GM23338 (cell line): ENCODE measurements around the gene CERS5. TPM values are rescaled to one million over a fixed set of nuclear protein-coding genes. Genes with fewer than 3 reads are reported as not detected.

Experiments used
- ATAC-seq: fragments of 200-7000 bp; cut with Tn5 transposase; 3 replicates; pipeline ENCODE4 v1.9.1; 2020
- DNase-seq: peaks from one replicate; pipeline ENCODE4 v3.0.0-alpha.2; 2015; ENCODE audit warnings: low spot score
- H2AFZ ChIP-seq: fragments of 200-600 bp; sonication (generic); 2 replicates; pipeline ENCODE4 v1.8.0; 2016; ENCODE audit warnings: antibody characterized with exemption, mild to moderate bottlenecking, moderate library complexity
- H3F3A ChIP-seq: fragments of 200-600 bp; sonication (generic); replicated peaks from 2 replicates; pipeline ENCODE4 v1.8.0; 2017; ENCODE audit warnings: antibody characterized with exemption, mixed run types, low read depth
- H3K27ac ChIP-seq: fragments of 200-600 bp; sonication (generic); 2 replicates; pipeline ENCODE4 v1.6.1; 2016; ENCODE audit warnings: low read depth
- H3K27me3 ChIP-seq: fragments of 200-600 bp; sonication (generic); 2 replicates; pipeline ENCODE4 v1.8.0; 2016; ENCODE audit warnings: mild to moderate bottlenecking, mixed run types, moderate library complexity; ENCODE audit not compliant: insufficient read depth
- H3K36me3 ChIP-seq: fragments of 200-600 bp; sonication (generic); 2 replicates; pipeline ENCODE4 v1.8.0; 2016; ENCODE audit warnings: mild to moderate bottlenecking; ENCODE audit not compliant: insufficient read depth
- H3K4me1 ChIP-seq: fragments of 200-600 bp; sonication (generic); 2 replicates; pipeline ENCODE4 v1.8.0; 2016; ENCODE audit warnings: mild to moderate bottlenecking, moderate library complexity; ENCODE audit not compliant: insufficient read depth
- H3K4me2 ChIP-seq: fragments of 200-600 bp; sonication (generic); 2 replicates; pipeline ENCODE4 v1.7.1; 2017; ENCODE audit warnings: mixed run types
- H3K4me3 ChIP-seq: fragments of 200-600 bp; sonication (generic); 2 replicates; pipeline ENCODE4 v1.6.1; 2016; ENCODE audit warnings: mixed run types
- H3K79me2 ChIP-seq: fragments of 200-600 bp; sonication (generic); replicated peaks from 2 replicates; pipeline ENCODE4 v1.8.0; 2017; ENCODE audit warnings: mild to moderate bottlenecking; ENCODE audit not compliant: insufficient read depth
- H3K9me2 ChIP-seq: fragments of 200-600 bp; sonication (generic); 2 replicates; pipeline ENCODE4 v1.8.0; 2017; ENCODE audit not compliant: insufficient read depth
- H4K20me1 ChIP-seq: fragments of 200-600 bp; sonication (generic); replicated peaks from 2 replicates; pipeline ENCODE4 v1.8.0; 2017; ENCODE audit warnings: mild to moderate bottlenecking; ENCODE audit not compliant: insufficient read depth
- H3K27ac Mint-ChIP-seq: 2 replicates; pipeline ENCODE4 v1.8.0; 2020; ENCODE audit warnings: inconsistent platforms, mild to moderate bottlenecking, moderate library complexity, mixed read lengths
- H3K27me3 Mint-ChIP-seq: 3 replicates; pipeline ENCODE4 v1.8.0; 2022; ENCODE audit warnings: low read depth, mild to moderate bottlenecking, moderate library complexity, mixed read lengths, inconsistent platforms; ENCODE audit not compliant: insufficient read depth, poor library complexity
- H3K36me3 Mint-ChIP-seq: 3 replicates; pipeline ENCODE4 v1.8.0; 2021; ENCODE audit warnings: low read depth, mild to moderate bottlenecking, inconsistent platforms, moderate library complexity, mixed read lengths
- H3K4me1 Mint-ChIP-seq: 3 replicates; pipeline ENCODE4 v1.8.0; 2020; ENCODE audit warnings: mild to moderate bottlenecking, inconsistent platforms, mixed read lengths
- H3K4me3 Mint-ChIP-seq: 3 replicates; pipeline ENCODE4 v1.8.0; 2021; ENCODE audit warnings: moderate library complexity, mild to moderate bottlenecking, inconsistent platforms, mixed read lengths
- H3K9me3 Mint-ChIP-seq: 3 replicates; pipeline ENCODE4 v1.8.0; 2020; ENCODE audit warnings: moderate library complexity, mild to moderate bottlenecking, inconsistent platforms, mixed read lengths
- CREB1 ChIP-seq: fragments of 250-450 bp; sonication (Bioruptor Pico); IDR thresholded peaks from 2 replicates; pipeline ENCODE4 v1.5.0; 2020; ENCODE audit warnings: low read depth, mild to moderate bottlenecking, moderate library complexity
- EZH2 ChIP-seq: fragments of 200-600 bp; sonication (generic); IDR thresholded peaks from one replicate; pipeline ENCODE4 v1.8.0; 2017; ENCODE audit warnings: antibody characterized with exemption, mild to moderate bottlenecking, low read depth; ENCODE audit not compliant: unreplicated experiment
- EZH2phosphoT487 ChIP-seq: fragments of 200-600 bp; sonication (generic); IDR thresholded peaks from one replicate; pipeline ENCODE4 v1.8.1; 2018; ENCODE audit warnings: antibody characterized with exemption; ENCODE audit not compliant: unreplicated experiment
- NANOG ChIP-seq: IDR thresholded peaks from 2 replicates; pipeline ENCODE4 v1.6.1; 2016; ENCODE audit warnings: antibody characterized with exemption, borderline replicate concordance
- REST ChIP-seq: IDR thresholded peaks from one replicate; pipeline ENCODE4 v1.6.1; 2018; ENCODE audit warnings: antibody characterized with exemption; ENCODE audit not compliant: unreplicated experiment
- ZNF331 ChIP-seq: fragments of 250-450 bp; sonication (Bioruptor Pico); IDR thresholded peaks from 2 replicates; pipeline ENCODE4 v1.5.0; 2020; ENCODE audit warnings: low read depth, mild to moderate bottlenecking, moderate library complexity
- ZNF462 ChIP-seq: fragments of 250-450 bp; sonication (Bioruptor Pico); IDR thresholded peaks from 2 replicates; pipeline ENCODE4 v1.5.0; 2020; ENCODE audit warnings: mild to moderate bottlenecking, moderate library complexity
- polyA plus RNA-seq: library from polyadenylated mRNA; unstranded; fragments of >200 nt; fragmentation: Nextera tagmentation; extraction: Ambion mirVana; gene quantifications from 2 replicates; pipeline ENCODE4 v1.2.1, GENCODE V29; 2016
- total RNA-seq: library from RNA; depleted of rRNA; stranded (reverse); fragments of >200 nt; shearing (Covaris generic); gene quantifications from 2 replicates; pipeline ENCODE4 v1.2.3, GENCODE V29; 2014

The CERS5 gene
- total and polyA plus RNA-seq, 2 experiments from 2014 or later, result 42.7 to 56.5 TPM

GRCh38 chr12:50198829-50199228 is 31.7 kb upstream of the CERS5 start (continued):
- TF ChIP-seq REST (no peak), ZNF462 (CRISPR knock-in tag) (no peak)

- ATAC-seq (no peak), DNase-seq (no peak)
- H3K4me1 ChIP-seq, result no peaks in the 10 kb centered on the region
- Mint-ChIP-seq H3K4me3 (no peak overlapping the region), H3K4me1 (peaks cover 6% of the 10 kb centered on the region; the same call in 2 of the 3 replicates), H3K9me3 (no peaks in the 10 kb centered on the region), H3K27me3 (no peaks in the 10 kb centered on the region), H3K36me3 (peaks cover 49% of the 10 kb centered on the region), H3K27ac (no peak overlapping the region)
- no peak overlapping the region for H3K4me3 ChIP-seq
- H2AFZ ChIP-seq, result no peak overlapping the region
- TF ChIP-seq EZH2phosphoT487 (no peak), ZNF331 (CRISPR knock-in tag) (no peak), EZH2 (no peak), NANOG (no peak), CREB1 (CRISPR knock-in tag) (no peak)
- H3K27ac ChIP-seq, result no peak overlapping the region
- H3K4me2 ChIP-seq, result no peak overlapping the region
- no peaks in the 10 kb centered on the region for H3F3A ChIP-seq
- peaks cover 38% of the 10 kb centered on the region for H3K36me3 ChIP-seq
- H3K79me2 ChIP-seq, result no peaks in the 10 kb centered on the region
- H3K27me3 ChIP-seq, result no peaks in the 10 kb centered on the region
- H4K20me1 ChIP-seq, result no peaks in the 10 kb centered on the region
- no peaks in the 10 kb centered on the region for H3K9me2 ChIP-seq
These were observed 30.1 kb upstream of the CERS5 start for GRCh38 chr12:50197297-50197727.
